Measurements from ENCODE around the gene HLA-C. TPM values are rescaled to one million over a fixed set of nuclear protein-coding genes. Genes with fewer than 3 reads are reported as not detected.

The HLA-C gene
- total RNA-seq, 1 experiment from 2014 or later: 333 TPM

- no peak overlapping the region for H3K4me3 ChIP-seq (replicated peaks in 1 of 2; ENCODE audit: low read depth in 1 of 2, low read length in 2 of 2)
- H3K9me2 ChIP-seq (ENCODE audit: insufficient read depth): no peaks in the 10 kb centered on the region
- H3K36me3 ChIP-seq (ENCODE audit: control insufficient read depth in 1 of 2, insufficient read depth in 2 of 2, low read length in 2 of 2): no peaks in the 10 kb centered on the region
- ChIA-PET RAD21 (ENCODE audit: low non-redundant PET in 1 of 2, low total read pairs in 2 of 2, uncharacterized antibody in 2 of 2, unreplicated experiment in 2 of 2) (no interaction called here), POLR2A (no interaction called here), CTCF (no interaction called here)
- no peak overlapping the region for H3K27ac ChIP-seq (ENCODE audit: low read depth, low read length)
- H3K4me1 ChIP-seq (ENCODE audit: control insufficient read depth in 1 of 2, insufficient read depth in 2 of 2, low read length in 2 of 2): peaks cover 13 to 17% of the 10 kb centered on the region in 2 experiments
- H3K9me3 ChIP-seq (ENCODE audit: control insufficient read depth in 1 of 2, insufficient read depth in 1 of 2, low read depth in 1 of 2, low read length in 2 of 2): no peaks in the 10 kb centered on the region
- DNase-seq (ENCODE audit: low read depth, low spot score) (no peak), ATAC-seq (no peak)
- H3K79me2 ChIP-seq (ENCODE audit: insufficient read depth, low read length): no peaks in the 10 kb centered on the region
- no peak overlapping the region for H3K9ac ChIP-seq (ENCODE audit: low read length)
- no peak for TF ChIP-seq CTCF (IDR thresholded peaks at IDR 0.05 in 2 of 3, conservative IDR thresholded peaks at IDR 0.05 in 1 of 3; ENCODE audit: borderline replicate concordance in 1 of 3, insufficient read depth in 1 of 3, low read depth in 2 of 3, low read length in 2 of 3)
- TF ChIP-seq YY1 (IDR thresholded peaks at IDR 0.05; ENCODE audit: extremely low read depth, insufficient replicate concordance, low read depth, low read length): no peak
- TF ChIP-seq, protein P1, sequence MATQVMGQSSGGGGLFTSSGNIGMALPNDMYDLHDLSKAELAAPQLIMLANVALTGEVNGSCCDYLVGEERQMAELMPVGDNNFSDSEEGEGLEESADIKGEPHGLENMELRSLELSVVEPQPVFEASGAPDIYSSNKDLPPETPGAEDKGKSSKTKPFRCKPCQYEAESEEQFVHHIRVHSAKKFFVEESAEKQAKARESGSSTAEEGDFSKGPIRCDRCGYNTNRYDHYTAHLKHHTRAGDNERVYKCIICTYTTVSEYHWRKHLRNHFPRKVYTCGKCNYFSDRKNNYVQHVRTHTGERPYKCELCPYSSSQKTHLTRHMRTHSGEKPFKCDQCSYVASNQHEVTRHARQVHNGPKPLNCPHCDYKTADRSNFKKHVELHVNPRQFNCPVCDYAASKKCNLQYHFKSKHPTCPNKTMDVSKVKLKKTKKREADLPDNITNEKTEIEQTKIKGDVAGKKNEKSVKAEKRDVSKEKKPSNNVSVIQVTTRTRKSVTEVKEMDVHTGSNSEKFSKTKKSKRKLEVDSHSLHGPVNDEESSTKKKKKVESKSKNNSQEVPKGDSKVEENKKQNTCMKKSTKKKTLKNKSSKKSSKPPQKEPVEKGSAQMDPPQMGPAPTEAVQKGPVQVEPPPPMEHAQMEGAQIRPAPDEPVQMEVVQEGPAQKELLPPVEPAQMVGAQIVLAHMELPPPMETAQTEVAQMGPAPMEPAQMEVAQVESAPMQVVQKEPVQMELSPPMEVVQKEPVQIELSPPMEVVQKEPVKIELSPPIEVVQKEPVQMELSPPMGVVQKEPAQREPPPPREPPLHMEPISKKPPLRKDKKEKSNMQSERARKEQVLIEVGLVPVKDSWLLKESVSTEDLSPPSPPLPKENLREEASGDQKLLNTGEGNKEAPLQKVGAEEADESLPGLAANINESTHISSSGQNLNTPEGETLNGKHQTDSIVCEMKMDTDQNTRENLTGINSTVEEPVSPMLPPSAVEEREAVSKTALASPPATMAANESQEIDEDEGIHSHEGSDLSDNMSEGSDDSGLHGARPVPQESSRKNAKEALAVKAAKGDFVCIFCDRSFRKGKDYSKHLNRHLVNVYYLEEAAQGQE (IDR thresholded peaks at IDR 0.05; ENCODE audit: low read depth): no peak
- no peak for TF ChIP-seq SP1 (IDR thresholded peaks at IDR 0.05; ENCODE audit: low read depth)
- no peak for TF ChIP-seq SRF (IDR thresholded peaks at IDR 0.05; ENCODE audit: low read depth)
- no peak for TF ChIP-seq FOSL1 (IDR thresholded peaks at IDR 0.05; ENCODE audit: low read depth)
- no peak for TF ChIP-seq POLR2AphosphoS5 (IDR thresholded peaks at IDR 0.05; ENCODE audit: low read depth, low read length)
- no peak for TF ChIP-seq SIN3A (IDR thresholded peaks at IDR 0.05; ENCODE audit: low read depth)
- TF ChIP-seq ZFX (IDR thresholded peaks at IDR 0.05): no peak
- no peak for TF ChIP-seq ELF1 (IDR thresholded peaks at IDR 0.05; ENCODE audit: borderline replicate concordance, low read depth)
- no peak for TF ChIP-seq CBX3 (IDR thresholded peaks at IDR 0.05; ENCODE audit: low read depth)
- no peak for TF ChIP-seq EZH2 (IDR thresholded peaks at IDR 0.05)
- no peak for TF ChIP-seq POLR2A (IDR thresholded peaks at IDR 0.05; ENCODE audit: borderline replicate concordance, extremely low read depth, insufficient read depth, insufficient read length)
- TF ChIP-seq MAX (IDR thresholded peaks at IDR 0.05): no peak
- BruUV-seq (replicated peaks): no TSS peak
- H4K20me1 ChIP-seq (ENCODE audit: insufficient read depth): no peaks in the 10 kb centered on the region
- no peaks in the 10 kb centered on the region for H3K27me3 ChIP-seq (ENCODE audit: insufficient read depth, low read length)
- intact Hi-C loops (cut with micrococcal nuclease): no loop called here
- H3K4me2 ChIP-seq (ENCODE audit: low read length): no peak overlapping the region
- no peak overlapping the region for H2AFZ ChIP-seq (ENCODE audit: low read depth, low read length, poor library complexity, severe bottlenecking)
These were observed 22.7 kb downstream of the HLA-C start for GRCh38 chr6:31249184-31249583.
